Measurements from ENCODE around the gene CHDH. TPM values are rescaled to one million over a fixed set of nuclear protein-coding genes. Genes with fewer than 3 reads are reported as not detected.
A peak's percentile ranks its signal among the peaks of the same experiment; 100 is the strongest.

Gene CHDH
- polyA plus RNA-seq, 1 experiment, result 0.18 TPM

DNA sequence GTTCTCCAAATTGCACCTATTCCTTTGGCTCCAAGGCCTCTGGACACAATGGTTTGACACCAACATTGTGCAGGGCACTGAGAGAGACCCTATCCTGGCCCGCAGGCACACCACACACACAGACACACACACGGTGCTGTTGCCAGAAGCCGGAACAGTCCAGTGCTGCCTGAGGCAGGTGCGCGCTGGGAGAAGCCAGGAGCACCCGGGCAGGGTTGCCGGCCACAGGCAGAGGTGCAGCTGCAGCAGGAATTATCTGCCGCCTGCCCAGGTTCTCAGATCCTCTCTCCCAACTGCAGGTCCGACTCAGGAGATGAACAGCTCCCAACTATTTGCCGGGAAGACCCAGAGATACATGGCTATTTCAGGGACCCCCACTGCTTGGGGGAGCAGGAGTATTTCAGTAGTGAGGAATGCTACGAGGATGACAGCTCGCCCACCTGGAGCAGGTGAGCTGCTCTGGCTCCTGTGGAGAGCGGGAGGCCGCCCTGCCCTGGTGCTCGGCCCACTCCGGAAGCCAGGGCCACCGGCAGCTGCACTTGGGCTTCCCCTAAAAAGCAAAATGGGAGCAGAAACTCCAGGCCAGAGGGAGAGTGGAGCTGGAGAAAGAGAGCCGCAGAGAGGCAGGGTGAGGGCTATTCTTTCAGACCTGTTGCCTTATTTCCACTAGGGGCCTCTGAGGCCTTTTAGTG lies 42.9 kb downstream of the CHDH start:
- POLR2A ChIA-PET, result no interaction called here
- TF ChIP-seq CTCF (IDR thresholded peaks at IDR 0.05; ENCODE audit: insufficient read depth, low read depth, low read length), result peak; percentile 14; the same call in 1 of the 2 replicates
- H3K27me3 ChIP-seq (ENCODE audit: control insufficient read depth, insufficient read depth, low read length), result no peaks in the 10 kb centered on the region
- DNase-seq (ENCODE audit: low read depth), result no peak
- CTCF ChIA-PET, result interaction anchor here (0.8 to 1.3 kb wide), 3 partner anchors 8 to 55 kb away, joined by 3 read pairs; no protein-coding TSS in a partner anchor
- H3K36me3 ChIP-seq (ENCODE audit: control insufficient read depth, insufficient read depth, low read length), result no peaks in the 10 kb centered on the region
- H3K4me3 ChIP-seq (ENCODE audit: low read depth, low read length), result no peak overlapping the region

DNA sequence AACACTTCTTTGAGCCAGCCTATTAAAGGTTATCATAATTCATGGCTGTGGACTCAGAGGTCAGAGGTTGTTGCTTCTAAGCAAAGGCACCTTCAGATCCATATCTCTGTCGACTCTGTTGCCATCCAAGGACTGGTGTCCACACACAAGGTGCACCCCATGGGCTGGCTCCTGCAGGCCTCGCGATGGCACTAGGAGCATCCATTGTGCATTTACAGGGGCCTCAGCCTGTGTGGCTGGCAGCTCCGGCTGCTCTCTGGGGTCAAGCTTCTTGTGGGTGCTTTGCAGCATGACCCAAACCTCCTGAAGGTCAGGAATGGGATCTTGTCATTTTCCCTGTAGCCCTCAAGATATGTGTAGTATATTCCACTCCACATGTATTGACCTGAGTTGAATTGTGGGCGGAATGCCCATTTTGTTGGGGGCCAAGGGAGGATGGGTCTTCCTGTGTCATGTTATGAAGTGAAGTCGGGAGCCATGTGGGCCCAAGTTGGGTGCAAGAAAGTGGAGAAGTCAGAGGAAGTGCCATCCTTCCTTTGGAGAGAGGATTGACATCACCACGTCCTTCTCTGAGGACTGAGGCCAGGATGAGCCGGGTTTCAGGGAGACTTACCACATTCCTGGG lies 43.9 kb downstream of the CHDH start:
- H3K27me3 ChIP-seq (ENCODE audit: control insufficient read depth, insufficient read depth, low read length), result no peaks in the 10 kb centered on the region
- ChIA-PET CTCF (no interaction called here), POLR2A (no interaction called here)
- TF ChIP-seq CTCF (IDR thresholded peaks at IDR 0.05; ENCODE audit: insufficient read depth, low read depth, low read length), result no peak
- H3K36me3 ChIP-seq (ENCODE audit: control insufficient read depth, insufficient read depth, low read length), result no peaks in the 10 kb centered on the region
- DNase-seq (ENCODE audit: low read depth), result no peak
- no peak overlapping the region for H3K4me3 ChIP-seq (ENCODE audit: low read depth, low read length)

GRCh38 chr3:53801319-53801718 lies 44.9 kb downstream of the CHDH start:
- Histone ChIP-seq H3K27me3 (ENCODE audit: control insufficient read depth, insufficient read depth, low read length) (no peaks in the 10 kb centered on the region), H3K36me3 (ENCODE audit: control insufficient read depth, insufficient read depth, low read length) (no peaks in the 10 kb centered on the region), H3K4me3 (ENCODE audit: low read depth, low read length) (no peak overlapping the region)
- ChIA-PET POLR2A (no interaction called here), CTCF (no interaction called here)
- DNase-seq (ENCODE audit: low read depth), result no peak
- TF ChIP-seq CTCF (IDR thresholded peaks at IDR 0.05; ENCODE audit: insufficient read depth, low read depth, low read length), result no peak

DNA sequence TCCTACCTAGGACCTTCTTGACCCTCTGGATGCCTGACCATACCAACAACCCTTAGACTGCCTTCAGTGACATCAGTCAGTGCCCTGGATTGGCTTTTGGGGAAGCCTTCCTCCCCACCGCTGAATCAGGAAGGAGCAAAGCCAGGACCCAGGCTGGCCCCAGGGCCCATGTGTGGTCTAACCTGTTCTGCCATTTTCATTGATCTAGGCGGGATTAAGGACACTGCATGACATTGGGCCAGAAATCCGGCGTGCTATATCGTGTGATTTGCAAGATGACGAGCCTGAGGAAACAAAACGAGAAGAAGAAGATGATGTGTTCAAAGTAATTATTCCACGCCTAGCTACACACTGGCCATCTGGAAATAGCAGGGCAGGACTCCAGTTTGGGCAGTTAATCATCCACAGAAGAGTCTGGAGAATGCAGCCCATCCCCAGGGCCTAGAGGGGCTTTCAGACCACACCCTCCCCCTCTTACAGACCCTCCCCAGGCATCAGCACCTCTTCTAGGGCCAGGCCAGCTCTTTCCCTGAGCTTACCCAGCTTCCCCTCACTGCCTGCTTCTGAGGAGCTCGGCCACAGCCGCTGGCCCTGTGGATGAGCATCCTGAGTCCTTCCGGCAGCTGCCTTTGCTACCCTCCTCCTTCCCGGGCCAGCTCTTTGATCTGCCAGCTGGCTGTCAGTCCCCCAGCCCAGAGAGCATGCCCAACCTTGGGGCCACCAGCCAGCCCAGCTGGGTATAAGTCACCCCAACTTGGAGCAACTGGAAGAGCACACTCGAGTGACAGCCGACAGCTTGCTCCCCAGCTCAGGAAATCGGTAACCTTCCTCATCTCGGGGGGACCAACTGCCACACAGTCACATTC lies 45.9 kb downstream of the CHDH start:
- ChIA-PET CTCF (no interaction called here), POLR2A (no interaction called here)
- DNase-seq (ENCODE audit: low read depth), result no peak
- no peak for TF ChIP-seq CTCF (IDR thresholded peaks at IDR 0.05; ENCODE audit: insufficient read depth, low read depth, low read length)
- no peak overlapping the region for H3K4me3 ChIP-seq (ENCODE audit: low read depth, low read length)
- no peaks in the 10 kb centered on the region for H3K36me3 ChIP-seq (ENCODE audit: control insufficient read depth, insufficient read depth, low read length)
- no peaks in the 10 kb centered on the region for H3K27me3 ChIP-seq (ENCODE audit: control insufficient read depth, insufficient read depth, low read length)

- TF ChIP-seq CTCF (IDR thresholded peaks at IDR 0.05; ENCODE audit: insufficient read depth, low read depth, low read length), result no peak
- no peaks in the 10 kb centered on the region for H3K27me3 ChIP-seq (ENCODE audit: control insufficient read depth, insufficient read depth, low read length)
- no peak overlapping the region for H3K4me3 ChIP-seq (ENCODE audit: low read depth, low read length)
- ChIA-PET CTCF (no interaction called here), POLR2A (no interaction called here)
- DNase-seq (ENCODE audit: low read depth), result no peak
- H3K36me3 ChIP-seq (ENCODE audit: control insufficient read depth, insufficient read depth, low read length), result no peaks in the 10 kb centered on the region
These were observed 46.8 kb downstream of the CHDH start for GRCh38 chr3:53799338-53799865.

Data from BJ (cell line).